C4-2B (cell line): Measurements from ENCODE around the gene CIAPIN1.

Experiments used
- CTCF ChIP-seq: fragments of 450-650 bp; conservative IDR thresholded peaks from 2 replicates; pipeline ENCODE4 v1.5.1; 2017; ENCODE audit warnings: mild to moderate bottlenecking
- ZFX ChIP-seq: fragments of 450-650 bp; IDR thresholded peaks from 2 replicates; pipeline ENCODE4 v1.6.1; 2017

GRCh38 chr16:57396786-57397185, 50.4 kb downstream of the CIAPIN1 start:
- TF ChIP-seq CTCF (no peak), ZFX (no peak)
